Measurements from ENCODE around the gene PPARG.

DNA sequence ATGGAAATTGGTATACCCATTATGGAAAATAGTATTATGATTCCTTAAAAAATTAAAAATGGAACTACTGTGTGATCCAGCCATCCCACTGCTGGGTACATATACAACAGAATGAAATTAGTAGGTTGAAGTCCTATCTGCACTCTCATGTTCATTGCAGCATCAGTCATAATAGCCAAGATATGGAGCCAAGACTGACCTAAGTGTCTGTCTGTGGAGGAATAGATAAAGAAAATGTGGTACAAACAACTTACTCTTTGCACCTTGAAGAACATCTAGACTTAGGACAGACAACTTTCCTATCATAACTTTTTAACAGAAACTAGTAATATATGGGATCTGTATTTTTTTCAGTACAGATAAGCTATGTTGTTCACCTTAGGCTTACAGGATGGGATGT lies 30.0 kb upstream of the PPARG start:
- TF ChIP-seq, protein P1, sequence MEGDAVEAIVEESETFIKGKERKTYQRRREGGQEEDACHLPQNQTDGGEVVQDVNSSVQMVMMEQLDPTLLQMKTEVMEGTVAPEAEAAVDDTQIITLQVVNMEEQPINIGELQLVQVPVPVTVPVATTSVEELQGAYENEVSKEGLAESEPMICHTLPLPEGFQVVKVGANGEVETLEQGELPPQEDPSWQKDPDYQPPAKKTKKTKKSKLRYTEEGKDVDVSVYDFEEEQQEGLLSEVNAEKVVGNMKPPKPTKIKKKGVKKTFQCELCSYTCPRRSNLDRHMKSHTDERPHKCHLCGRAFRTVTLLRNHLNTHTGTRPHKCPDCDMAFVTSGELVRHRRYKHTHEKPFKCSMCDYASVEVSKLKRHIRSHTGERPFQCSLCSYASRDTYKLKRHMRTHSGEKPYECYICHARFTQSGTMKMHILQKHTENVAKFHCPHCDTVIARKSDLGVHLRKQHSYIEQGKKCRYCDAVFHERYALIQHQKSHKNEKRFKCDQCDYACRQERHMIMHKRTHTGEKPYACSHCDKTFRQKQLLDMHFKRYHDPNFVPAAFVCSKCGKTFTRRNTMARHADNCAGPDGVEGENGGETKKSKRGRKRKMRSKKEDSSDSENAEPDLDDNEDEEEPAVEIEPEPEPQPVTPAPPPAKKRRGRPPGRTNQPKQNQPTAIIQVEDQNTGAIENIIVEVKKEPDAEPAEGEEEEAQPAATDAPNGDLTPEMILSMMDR (IDR thresholded peaks at IDR 0.05; ENCODE audit: extremely low read depth in 1 of 2, insufficient read depth in 1 of 2, low read depth in 1 of 2, low read length in 2 of 2), result no peak
- no peak for TF ChIP-seq EZH2 (IDR thresholded peaks at IDR 0.05; ENCODE audit: borderline replicate concordance, low read depth, low read length, severe bottlenecking)
- no peak for TF ChIP-seq POLR2A (IDR thresholded peaks at IDR 0.05; ENCODE audit: low read depth, low read length)
- TF ChIP-seq FOS (IDR thresholded peaks at IDR 0.05; ENCODE audit: borderline replicate concordance, insufficient read depth, low read length), result no peak

All from endothelial cell of umbilical vein (primary cell).